ENCODE measurements around the gene SARDH. TPM values are rescaled to one million over a fixed set of nuclear protein-coding genes. Genes with fewer than 3 reads are reported as not detected.

The SARDH gene
- total and polyA plus RNA-seq, 2 donors (not counting 3 experiments of a cell fraction or from before 2014, with no cell fraction given) = 0.19 to 0.44 TPM

- H2AFZ ChIP-seq (ENCODE audit: low read depth, low read length) = no peak overlapping the region
- intact Hi-C loops (cut with micrococcal nuclease) = no loop called here
- no peaks in the 10 kb centered on the region for H3K36me3 ChIP-seq (ENCODE audit: control insufficient read depth in 2 of 2, extremely low read depth in 1 of 2, insufficient read depth in 2 of 2, low read length in 2 of 2)
- no peak overlapping the region for H3K9ac ChIP-seq (replicated peaks; ENCODE audit: extremely low read depth, insufficient read depth, low read length)
- no peaks in the 10 kb centered on the region for H3K4me1 ChIP-seq (ENCODE audit: control insufficient read depth, extremely low read depth, insufficient read depth, low read length)
- no peaks in the 10 kb centered on the region for H3K79me2 ChIP-seq (ENCODE audit: control insufficient read depth, insufficient read depth, low read length)
- TF ChIP-seq GATA2 (IDR thresholded peaks at IDR 0.05; ENCODE audit: insufficient read depth, insufficient read length, low read depth, low read length) = no peak
- TF ChIP-seq CTCF (IDR thresholded peaks at IDR 0.05; ENCODE audit: extremely low read depth in 1 of 2, insufficient read depth in 1 of 2, low read depth in 1 of 2, low read length in 2 of 2) = no peak
- no peak for TF ChIP-seq MAX (IDR thresholded peaks at IDR 0.05; ENCODE audit: insufficient read depth, insufficient read length)
- no peak for TF ChIP-seq FOS (IDR thresholded peaks at IDR 0.05; ENCODE audit: borderline replicate concordance, insufficient read depth, low read length)
- no peak for TF ChIP-seq POLR2AphosphoS5 (IDR thresholded peaks at IDR 0.05; ENCODE audit: insufficient read depth, low read depth, low read length)
- no peak for TF ChIP-seq JUN (IDR thresholded peaks at IDR 0.05; ENCODE audit: borderline replicate concordance, insufficient read depth, insufficient read length, low read depth)
- TF ChIP-seq EZH2 (IDR thresholded peaks at IDR 0.05; ENCODE audit: borderline replicate concordance, low read depth, low read length, severe bottlenecking) = no peak
- CTCF ChIA-PET = no interaction called here
- H3K27ac ChIP-seq (ENCODE audit: insufficient read depth, low read depth, low read length) = no peak overlapping the region
- no peak overlapping the region for H3K4me3 ChIP-seq (replicated peaks in 1 of 3; ENCODE audit: insufficient read depth in 1 of 3, low read depth in 1 of 3, low read length in 3 of 3)
- H3K9me3 ChIP-seq (replicated peaks; ENCODE audit: control insufficient read depth, insufficient read depth, low read length) = no peaks in the 10 kb centered on the region
- DNase-seq (ENCODE audit: low read depth, low spot score) (no peak), FAIRE-seq (no peak)
- H3K27me3 ChIP-seq (ENCODE audit: control insufficient read depth in 2 of 2, insufficient read depth in 2 of 2, low read length in 2 of 2) = no peaks in the 10 kb centered on the region
- H3K9me1 ChIP-seq (replicated peaks; ENCODE audit: control insufficient read depth, extremely low read depth, insufficient read depth, low read length) = no peaks in the 10 kb centered on the region
- dilution Hi-C loops (cut with MboI; ENCODE audit: extremely low pct_ligation_motif_present, low sequenced_read_pairs) = no loop called here
- POLR2A ChIA-PET = no interaction called here
- no peaks in the 10 kb centered on the region for H4K20me1 ChIP-seq (replicated peaks; ENCODE audit: control insufficient read depth, extremely low read depth, insufficient read depth, low read length)
- no peak overlapping the region for H3K4me2 ChIP-seq (ENCODE audit: insufficient read depth, low read length)
- BruUV-seq (replicated peaks) = no TSS peak
Measured at GRCh38 chr9:133637451-133638055, 100.6 kb downstream of the SARDH start.
